K562 treated with DMSO at 1 percent for 4 hours (cell line): Measurements from ENCODE around the gene SLC25A11. TPM values are rescaled to one million over a fixed set of nuclear protein-coding genes. Genes with fewer than 3 reads are reported as not detected.

ENCODE experiments used
- total RNA-seq: library from RNA; unstranded; fragments of 300-600 nt; gene quantifications from 2 replicates; pipeline ENCODE4 v1.2.3, GENCODE V29; 2022; ENCODE audit not compliant: insufficient read depth

Gene SLC25A11, protein sequence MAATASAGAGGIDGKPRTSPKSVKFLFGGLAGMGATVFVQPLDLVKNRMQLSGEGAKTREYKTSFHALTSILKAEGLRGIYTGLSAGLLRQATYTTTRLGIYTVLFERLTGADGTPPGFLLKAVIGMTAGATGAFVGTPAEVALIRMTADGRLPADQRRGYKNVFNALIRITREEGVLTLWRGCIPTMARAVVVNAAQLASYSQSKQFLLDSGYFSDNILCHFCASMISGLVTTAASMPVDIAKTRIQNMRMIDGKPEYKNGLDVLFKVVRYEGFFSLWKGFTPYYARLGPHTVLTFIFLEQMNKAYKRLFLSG
- 45.8 and 50.8 TPM in 2 replicates for total RNA-seq

DNA sequence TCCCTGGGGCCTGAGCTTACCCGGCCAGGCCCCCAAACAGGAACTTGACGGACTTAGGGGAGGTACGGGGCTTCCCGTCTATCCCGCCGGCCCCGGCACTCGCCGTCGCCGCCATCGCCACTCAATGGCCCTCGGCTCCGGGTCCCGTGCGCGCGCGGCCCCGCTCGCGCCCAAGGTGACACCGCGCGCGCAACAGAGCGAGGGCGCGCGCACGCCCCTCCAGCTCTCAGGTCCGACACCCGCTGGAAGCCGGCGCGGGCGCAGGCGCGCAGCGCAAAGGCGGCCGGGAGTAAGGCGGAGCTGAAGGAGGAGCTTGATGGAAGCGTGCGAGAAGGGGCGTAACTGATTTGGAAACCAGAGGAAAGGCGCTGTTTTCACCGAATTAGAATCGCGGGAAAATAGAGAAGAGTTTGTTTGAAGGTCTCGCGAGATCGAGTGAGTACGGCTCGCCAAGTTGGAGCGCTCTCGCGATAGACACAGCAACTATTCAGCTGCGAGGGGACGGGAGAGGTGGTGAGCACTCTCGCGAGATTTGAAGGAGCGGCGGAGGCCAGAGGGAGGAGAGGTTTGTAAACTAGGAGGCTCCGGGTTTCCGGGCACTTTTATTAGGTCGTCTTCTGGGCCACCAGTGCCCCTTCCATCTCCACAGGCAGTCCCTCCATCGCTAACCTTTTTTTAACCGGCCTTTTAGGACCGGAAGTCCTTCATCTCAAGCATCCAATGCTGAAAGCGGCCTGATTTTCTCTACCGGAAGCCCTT, at the start of gene SLC25A11, which contains the start of gene RNF167:
Gene SLC25A11, minus strand, starts transcription at position 251 of the 759 bp plus-strand sequence. Its CDS starts 136 bp downstream, at position 115.
Gene RNF167, plus strand, starts transcription at position 473 of the 759 bp plus-strand sequence. CDS start 642 bp downstream, outside the sequence.

DNA sequence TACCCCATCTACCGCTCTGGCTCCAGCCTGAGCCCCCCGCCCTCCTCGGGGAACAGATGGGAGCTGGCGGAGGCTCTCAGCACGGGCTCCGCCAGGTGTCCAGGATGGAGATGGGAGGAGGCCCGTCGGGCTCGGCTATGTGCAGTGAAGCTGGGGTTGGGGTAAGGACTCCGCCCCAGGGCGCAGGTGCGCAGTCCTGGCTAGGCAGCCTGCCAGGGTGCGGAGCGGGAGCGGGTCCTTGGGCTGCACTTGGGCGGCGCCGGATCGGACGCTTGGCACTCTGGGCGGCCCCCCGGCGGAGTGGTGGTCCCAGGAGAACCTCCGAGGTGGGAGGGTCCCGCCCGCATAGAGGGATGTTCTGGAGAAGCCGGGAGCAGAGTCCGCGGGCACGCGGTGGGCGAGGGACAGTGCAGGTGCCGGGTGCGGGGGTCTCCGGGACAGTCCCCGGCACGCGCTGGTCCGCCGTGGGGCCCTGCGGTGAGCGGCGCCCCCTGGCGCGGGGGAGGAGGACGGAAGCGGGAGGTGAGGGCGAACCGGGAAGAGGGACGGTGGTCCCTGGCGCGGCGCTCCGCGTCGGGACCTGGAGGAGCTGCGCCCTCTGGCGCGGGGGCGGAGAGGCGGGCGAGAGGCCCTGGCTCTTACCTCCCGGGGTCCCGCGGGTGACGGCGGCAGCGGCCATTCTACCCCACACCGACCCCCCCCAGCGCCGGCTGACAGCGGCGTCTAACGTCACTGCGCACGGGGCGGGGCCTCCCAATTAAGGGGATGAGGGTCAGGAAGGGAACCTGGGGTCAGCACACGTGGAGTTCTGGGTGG, 47.3 kb upstream of the SLC25A11 start, which contains the start of gene CAMTA2:
Gene CAMTA2, minus strand, starts transcription at position 725 of the 816 bp plus-strand sequence. CDS start 1,453 bp downstream, outside the sequence.

DNA sequence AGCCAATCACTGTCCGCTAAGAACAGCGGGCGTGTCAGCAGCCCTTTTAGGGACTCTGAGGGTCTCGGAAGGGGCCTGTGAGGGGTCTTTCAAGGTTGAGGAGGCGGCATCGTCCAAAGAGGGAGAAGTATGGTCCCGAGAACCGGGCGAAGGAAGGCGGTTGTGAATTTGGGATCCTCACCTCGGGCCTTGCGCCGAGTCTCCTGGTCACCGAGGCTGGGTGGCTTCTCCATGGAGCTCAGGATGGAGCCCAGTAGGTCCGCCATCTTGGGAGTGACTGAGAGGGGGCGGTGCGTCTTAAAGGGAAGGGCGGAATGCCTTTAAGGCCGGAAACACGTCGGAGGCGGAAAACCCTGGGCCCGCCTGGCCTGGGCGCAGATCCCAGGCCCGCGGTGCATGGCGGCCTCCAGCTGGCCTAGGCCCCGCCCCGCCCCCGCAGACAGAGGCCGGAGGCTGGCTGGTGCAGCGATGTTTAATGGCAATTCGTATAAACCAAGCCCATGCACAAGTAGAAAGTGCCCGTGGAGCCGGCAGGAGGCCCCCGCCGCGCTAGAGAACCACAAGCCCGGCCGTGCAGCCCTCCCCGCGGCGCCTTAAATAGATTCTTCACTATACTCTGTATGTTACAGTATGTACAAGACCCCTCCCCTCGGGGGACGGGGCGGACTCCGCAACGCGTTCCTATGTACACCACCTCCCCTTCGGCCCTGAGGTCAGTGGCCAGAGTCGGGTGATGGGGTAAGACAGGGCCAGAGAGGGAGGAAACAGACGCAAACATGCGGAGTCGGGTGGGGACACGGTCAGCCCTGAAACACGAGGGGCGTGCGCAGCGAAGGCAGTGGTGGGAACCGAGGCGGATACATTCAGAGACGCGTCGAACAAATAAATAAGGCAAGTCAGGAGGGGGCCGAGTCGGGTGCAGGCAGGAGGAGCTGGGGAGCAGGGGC, 28.0 kb upstream of the SLC25A11 start, which contains the start of gene SPAG7:
Gene SPAG7, minus strand, starts transcription at position 279 of the 947 bp plus-strand sequence. Its CDS starts 13 bp downstream, at position 266.

DNA sequence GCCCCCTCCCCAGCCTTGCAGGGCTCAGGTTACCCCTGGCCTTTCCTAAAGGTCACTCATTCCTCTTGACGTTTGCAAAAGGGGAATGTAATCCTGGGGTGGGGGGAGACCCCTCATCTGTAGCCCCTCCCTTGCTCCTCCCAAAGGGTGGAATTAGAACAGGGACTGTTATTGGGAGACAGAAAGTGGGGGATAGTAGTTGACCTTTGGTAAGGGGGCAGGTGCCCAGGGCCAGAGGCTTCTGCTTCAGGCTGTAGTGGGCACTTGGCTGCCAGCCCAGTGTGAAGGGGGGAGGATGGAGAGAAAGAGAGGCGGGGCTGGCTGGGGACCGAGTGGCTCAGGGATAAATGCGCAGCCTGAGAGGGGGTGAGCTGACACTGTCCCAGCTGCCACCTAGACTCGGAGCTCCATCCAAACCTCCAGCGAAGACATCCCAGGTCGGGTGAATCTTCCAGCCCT, 10.9 kb upstream of the SLC25A11 start, which contains the start of gene ENO3:
Gene ENO3, plus strand, starts transcription at position 374 of the 459 bp plus-strand sequence. CDS start 711 bp downstream, outside the sequence.

DNA sequence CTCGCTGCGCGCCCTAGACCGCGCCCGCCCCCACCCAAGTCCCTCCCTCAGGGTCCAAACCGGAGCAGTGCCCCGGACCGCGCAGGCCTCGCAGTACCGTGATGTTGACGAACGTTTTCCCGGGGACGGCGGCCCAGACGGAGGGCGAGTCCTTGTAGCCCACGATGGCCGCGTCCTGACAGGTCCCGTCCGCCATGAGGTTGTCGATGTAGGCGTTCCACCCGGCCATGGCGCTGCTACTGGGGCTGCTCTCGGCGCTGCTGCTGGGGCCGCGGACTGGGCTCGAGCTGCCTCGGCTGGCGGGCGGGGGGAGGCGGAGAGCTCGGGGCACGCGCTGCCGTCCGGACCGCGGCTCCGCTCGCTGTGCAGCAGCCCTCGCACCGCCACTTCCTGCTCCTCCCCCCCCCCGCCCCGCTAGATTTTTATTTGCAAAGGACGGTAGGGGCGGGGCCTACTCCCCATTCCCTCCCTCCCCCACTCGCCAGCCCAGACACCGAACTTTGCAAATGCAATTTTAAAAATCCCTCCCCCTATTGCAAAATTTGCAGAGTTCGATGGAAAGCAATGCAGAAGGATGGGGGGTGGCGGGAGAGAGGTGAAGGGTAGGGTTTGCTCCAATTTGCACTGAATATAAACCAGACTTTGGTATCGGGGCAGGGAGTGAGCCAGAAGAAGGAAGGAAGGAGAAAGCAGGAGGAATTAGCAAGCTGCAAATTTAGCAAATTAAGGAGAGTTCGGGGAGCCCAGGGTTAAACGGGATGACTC, 8.5 kb upstream of the SLC25A11 start, which contains the start of gene PFN1:
Gene PFN1, minus strand, starts transcription at position 365 of the 765 bp plus-strand sequence. Its CDS starts 136 bp downstream, at position 229.

DNA sequence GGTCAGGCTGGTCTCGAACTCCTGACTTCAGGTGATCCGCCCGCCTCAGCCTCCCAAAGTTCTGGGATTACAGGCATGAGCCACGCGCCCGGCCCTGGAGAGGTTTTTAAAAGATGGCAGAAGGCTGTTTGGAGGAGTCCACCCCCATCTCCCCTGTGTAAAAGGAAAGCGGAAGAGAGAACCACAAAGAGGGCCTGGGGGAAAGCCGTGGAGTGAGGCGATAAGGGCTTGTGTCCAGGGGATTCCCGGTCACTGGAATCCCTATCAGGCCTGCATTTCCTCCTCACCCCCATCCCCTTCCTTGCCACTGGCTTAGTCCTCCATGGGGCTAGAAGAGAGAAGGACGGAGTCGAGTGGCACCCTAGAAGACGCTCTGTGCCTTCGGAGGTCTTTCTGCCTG, 7.9 kb downstream of the SLC25A11 start, which contains the start of gene GP1BA:
Gene GP1BA, plus strand, starts transcription at position 315 of the 400 bp plus-strand sequence. CDS start 328 bp downstream, outside the sequence.

DNA sequence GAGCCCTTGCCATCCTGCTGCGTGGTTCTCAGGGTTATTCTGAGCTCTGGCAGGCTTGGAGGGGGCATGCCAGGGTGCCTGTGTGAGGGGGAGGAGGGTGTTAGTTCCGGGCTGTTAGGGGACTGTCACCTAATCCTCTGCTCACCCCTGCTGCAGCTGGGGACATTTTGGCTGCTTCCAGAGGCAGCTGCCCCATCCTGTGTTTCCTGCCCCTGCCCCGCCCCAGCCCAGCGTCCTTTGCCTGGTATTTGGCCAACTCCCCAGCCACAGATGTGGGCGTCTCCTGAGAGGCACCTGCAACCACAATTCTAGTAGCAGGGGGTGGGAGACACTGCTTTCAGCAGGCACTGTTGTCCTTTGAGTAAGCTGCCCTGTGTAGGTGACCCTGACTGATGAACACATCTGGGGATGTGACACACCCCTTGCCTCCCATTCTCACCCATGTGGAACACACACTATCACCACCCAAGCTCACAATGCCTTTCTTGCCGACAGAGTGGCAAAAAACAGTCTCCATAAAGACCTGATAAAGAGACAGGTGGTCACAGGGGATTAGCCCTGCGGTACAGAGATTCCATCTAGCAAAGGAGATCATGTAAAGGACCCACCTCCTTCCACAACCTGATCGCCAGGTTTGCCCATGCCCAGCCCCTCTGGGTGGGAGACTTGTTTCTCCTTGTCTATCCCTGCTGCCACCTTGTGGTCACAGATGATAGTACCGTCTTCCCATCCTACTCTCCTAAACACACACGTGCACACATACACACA, 36.6 kb downstream of the SLC25A11 start, which contains the start of gene CHRNE:
Gene CHRNE, minus strand, starts transcription at position 48 of the 768 bp plus-strand sequence. Its CDS starts 35 bp downstream, at position 13.

DNA sequence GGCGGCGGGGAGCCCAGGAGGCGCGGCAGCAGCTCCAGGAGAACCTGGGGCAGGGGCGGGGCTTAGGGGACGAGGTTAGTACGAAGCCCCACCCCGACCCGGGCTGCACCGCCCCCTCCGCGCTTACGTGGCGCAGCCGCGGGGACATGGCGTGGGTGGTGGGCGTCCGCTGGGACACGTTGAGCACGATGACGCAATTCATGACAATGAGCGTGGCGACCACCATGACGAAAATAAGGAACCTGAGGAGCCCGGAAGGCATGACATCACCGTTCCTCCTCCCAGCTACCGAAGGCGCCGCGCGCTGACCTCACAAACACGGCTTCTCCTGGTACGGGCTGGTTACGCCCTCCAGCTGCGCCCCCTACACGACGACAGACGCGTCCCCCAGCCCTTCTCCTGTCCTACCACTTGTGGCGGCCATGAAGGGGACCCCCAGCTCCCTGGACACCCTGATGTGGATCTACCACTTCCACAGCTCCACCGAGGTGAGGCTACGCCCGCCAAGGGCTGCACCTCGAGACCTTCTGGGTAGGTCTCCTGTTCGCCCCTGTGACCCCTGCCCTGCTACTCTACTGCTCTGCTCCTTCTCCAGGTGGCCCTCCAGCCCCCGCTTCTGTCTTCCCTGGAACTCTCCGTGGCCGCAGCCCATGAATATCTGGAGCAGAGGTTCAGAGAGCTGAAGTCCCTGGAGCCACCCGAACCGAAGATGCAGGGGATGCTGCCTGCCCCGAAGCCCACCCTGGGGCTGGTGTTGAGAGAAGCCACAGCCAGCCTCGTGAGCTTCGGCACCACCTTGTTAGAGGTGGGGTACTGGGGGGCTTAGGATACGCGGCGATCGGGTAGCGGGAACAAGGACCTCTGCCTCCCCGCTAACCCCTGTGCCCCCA, 40.3 kb downstream of the SLC25A11 start, which contains the start of gene C17orf107:
Gene C17orf107, plus strand, starts transcription at position 196 of the 890 bp plus-strand sequence. Its CDS starts 227 bp downstream, at position 423.

Other genes starting within 250 kb of the SLC25A11 start
- gene PELP1, start 235.9 kb downstream of the SLC25A11 start, total RNA-seq: 37.2 and 38.9 TPM in 2 replicates
- gene ARRB2, start 229.4 kb downstream of the SLC25A11 start, total RNA-seq: 18.1 and 20.6 TPM in 2 replicates
- gene MED11, start 208.6 kb downstream of the SLC25A11 start, total RNA-seq: 4.9 and 10.5 TPM in 2 replicates
- not detected in 2 replicates for gene ZMYND15, start 200.2 kb downstream of the SLC25A11 start, total RNA-seq
- gene CXCL16, start 200.1 kb downstream of the SLC25A11 start, total RNA-seq: not detected in 2 replicates
- not detected in 2 replicates for gene TM4SF5, start 168.2 kb downstream of the SLC25A11 start, total RNA-seq
- gene VMO1, start 153.7 kb downstream of the SLC25A11 start, total RNA-seq: not detected in 2 replicates
- 1.6 TPM in 1 of 2 replicates, not detected in the other for gene GLTPD2, start 151.1 kb downstream of the SLC25A11 start, total RNA-seq
- gene PSMB6, start 143.9 kb downstream of the SLC25A11 start, total RNA-seq: 139 and 156 TPM in 2 replicates
- gene PLD2, start 132.9 kb downstream of the SLC25A11 start, total RNA-seq: 4.0 and 14.9 TPM in 2 replicates
- gene MINK1, start 106.7 kb downstream of the SLC25A11 start, total RNA-seq: 22.4 and 27.5 TPM in 2 replicates
- 0.50 and 0.97 TPM in 2 replicates for gene C17orf107, start 40.5 kb downstream of the SLC25A11 start, total RNA-seq
- gene CHRNE, start 36.9 kb downstream of the SLC25A11 start, total RNA-seq: not detected in 2 replicates
- gene GP1BA, start 7.8 kb downstream of the SLC25A11 start, total RNA-seq: 0.71 TPM in 1 of 2 replicates, not detected in the other
- 36.9 and 40.4 TPM in 2 replicates for gene RNF167, start 222 bp upstream of the SLC25A11 start, total RNA-seq
- gene PFN1, start 8.5 kb upstream of the SLC25A11 start, total RNA-seq: 558 and 653 TPM in 2 replicates
- gene ENO3, start 11.1 kb upstream of the SLC25A11 start, total RNA-seq: 19.1 and 33.4 TPM in 2 replicates
- gene SPAG7, start 27.8 kb upstream of the SLC25A11 start, total RNA-seq: 30.6 and 35.7 TPM in 2 replicates
- 17.0 and 18.7 TPM in 2 replicates for gene CAMTA2, start 47.6 kb upstream of the SLC25A11 start, total RNA-seq
- gene INCA1, start 57.5 kb upstream of the SLC25A11 start, total RNA-seq: not detected in 2 replicates
- 10.5 and 12.7 TPM in 2 replicates for gene KIF1C, start 57.9 kb upstream of the SLC25A11 start, total RNA-seq
- gene SLC52A1, start 95.4 kb upstream of the SLC25A11 start, total RNA-seq: not detected in 2 replicates
- not detected in 2 replicates for gene ZFP3, start 138.4 kb upstream of the SLC25A11 start, total RNA-seq
- 4.0 TPM in 2 replicates for gene ZNF232, start 171.8 kb upstream of the SLC25A11 start, total RNA-seq
- gene USP6, start 176.0 kb upstream of the SLC25A11 start, total RNA-seq: not detected in 2 replicates